Tibial artery (tissue), 4 donors: ENCODE results near the gene GSTM2.

ENCODE experiments used
- DNase-seq, 2 donors: peaks; one replicate each; pipeline ENCODE4 v3.0.0-alpha.2; 2019
- H3K27ac ChIP-seq, 2 donors: fragments of 200-600 bp; sonication (generic) in 1 of 2; 1 replicate in 1 of 2; 2 replicates in 1 of 2; pipeline ENCODE4 v1.5.1; 2018 to 2019; ENCODE audit warnings: mild to moderate bottlenecking in 1 of 2
- H3K27me3 ChIP-seq, 2 donors: fragments of 200-600 bp; sonication (generic) in 1 of 2; one replicate each; pipeline versions ENCODE4 v1.5.1 to v1.6.0; 2016 to 2019
- H3K36me3 ChIP-seq, 3 donors: fragments of 200-600 bp; sonication (generic) in 2 of 3; one replicate each; pipeline ENCODE4 v1.5.1; 2016 to 2019; ENCODE audit warnings: mild to moderate bottlenecking in 2 of 3
- H3K4me1 ChIP-seq, 4 donors: fragments of 200-600 bp; sonication (generic) in 2 of 4; 1 replicate in 3 of 4; 2 replicates in 1 of 4; pipeline ENCODE4 v1.5.1; 2016 to 2019
- H3K4me3 ChIP-seq, 2 donors: fragments of 200-600 bp; sonication (generic) in 1 of 2; 1 replicate in 1 of 2; 2 replicates in 1 of 2; pipeline ENCODE4 v1.5.1; 2018 to 2019; ENCODE audit warnings: mild to moderate bottlenecking in 2 of 2
- H3K9me3 ChIP-seq, 3 donors: fragments of 200-600 bp; sonication (generic) in 1 of 3; one replicate each; pipeline ENCODE4 v1.5.1; 2016 to 2019
- intact Hi-C: fragments of 100-400 bp; cut with DNase I; formaldehyde crosslinking; loops from one replicate; pipeline ENCODE4 v1.15.0; 2023; ENCODE audit warnings: low total_unique reads
- TF ChIP-seq, protein P1 (sequence below), 2 experiments: fragments of 200-600 bp in 1 of 2; fragments of 450-650 bp in 1 of 2; IDR thresholded peaks; one replicate each; pipeline ENCODE4 v1.5.1; 2017 to 2019; ENCODE audit warnings: antibody characterized with exemption in 2 of 2, mild to moderate bottlenecking in 1 of 2, moderate library complexity in 1 of 2

The GSTM2 gene

GRCh38 chr1:109655615-109656519, 12.0 kb upstream of the GSTM2 start, which contains the start of gene GSTM4:
TSS of gene GSTM4 (plus strand) at chr1:109656099. CDS start at chr1:109656390, 291 bp downstream.
- Histone ChIP-seq H3K4me1 (peaks cover 0 to 25% (median 13%) of the 10 kb centered on the region in 4 donors), H3K27ac (peak within 1 kb of the TSS; percentile 92 to 93), H3K36me3 (peaks cover 6 to 33% (median 15%) of the 10 kb centered on the region in 3 donors), H3K9me3 (no peaks in the 10 kb centered on the region), H3K27me3 (no peaks in the 10 kb centered on the region), H3K4me3 (peak within 1 kb of the TSS; percentile 59 to 84)
- DNase-seq, result peak; percentile 87 to 94
- TF ChIP-seq, protein P1, sequence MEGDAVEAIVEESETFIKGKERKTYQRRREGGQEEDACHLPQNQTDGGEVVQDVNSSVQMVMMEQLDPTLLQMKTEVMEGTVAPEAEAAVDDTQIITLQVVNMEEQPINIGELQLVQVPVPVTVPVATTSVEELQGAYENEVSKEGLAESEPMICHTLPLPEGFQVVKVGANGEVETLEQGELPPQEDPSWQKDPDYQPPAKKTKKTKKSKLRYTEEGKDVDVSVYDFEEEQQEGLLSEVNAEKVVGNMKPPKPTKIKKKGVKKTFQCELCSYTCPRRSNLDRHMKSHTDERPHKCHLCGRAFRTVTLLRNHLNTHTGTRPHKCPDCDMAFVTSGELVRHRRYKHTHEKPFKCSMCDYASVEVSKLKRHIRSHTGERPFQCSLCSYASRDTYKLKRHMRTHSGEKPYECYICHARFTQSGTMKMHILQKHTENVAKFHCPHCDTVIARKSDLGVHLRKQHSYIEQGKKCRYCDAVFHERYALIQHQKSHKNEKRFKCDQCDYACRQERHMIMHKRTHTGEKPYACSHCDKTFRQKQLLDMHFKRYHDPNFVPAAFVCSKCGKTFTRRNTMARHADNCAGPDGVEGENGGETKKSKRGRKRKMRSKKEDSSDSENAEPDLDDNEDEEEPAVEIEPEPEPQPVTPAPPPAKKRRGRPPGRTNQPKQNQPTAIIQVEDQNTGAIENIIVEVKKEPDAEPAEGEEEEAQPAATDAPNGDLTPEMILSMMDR (IDR thresholded peaks at IDR 0.05), result peak in 1 of 2 experiments; percentile 6
- intact Hi-C loops, result loop anchor here (10.0 kb wide), 1 partner anchor 269 kb away; no protein-coding TSS in a partner anchor

DNA sequence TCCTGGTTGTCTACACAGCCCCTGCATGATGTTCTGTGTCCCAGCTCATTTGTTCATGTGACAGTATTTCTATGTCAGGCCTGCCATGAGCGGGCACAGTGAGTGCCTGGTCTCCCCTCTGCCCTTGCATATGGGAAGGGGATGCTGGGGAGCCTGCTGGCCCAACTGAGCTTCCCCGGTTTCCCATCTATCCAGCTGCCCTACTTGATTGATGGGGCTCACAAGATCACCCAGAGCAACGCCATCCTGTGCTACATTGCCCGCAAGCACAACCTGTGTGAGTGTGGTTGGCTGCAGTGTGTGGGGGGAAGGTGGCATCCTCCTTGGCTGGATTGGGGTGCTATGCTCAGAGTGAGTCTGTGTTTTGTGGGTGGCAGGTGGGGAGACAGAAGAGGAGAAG, 10.5 kb upstream of the GSTM2 start:
- Histone ChIP-seq H3K36me3 (peaks cover 6 to 49% (median 15%) of the 10 kb centered on the region in 3 donors), H3K4me1 (peaks cover 0 to 20% (median 13%) of the 10 kb centered on the region in 4 donors), H3K27ac (peak overlapping the region in 1 of 2 donors; percentile 93), H3K9me3 (no peaks in the 10 kb centered on the region), H3K27me3 (no peaks in the 10 kb centered on the region), H3K4me3 (no peak overlapping the region)
- intact Hi-C loops, result loop anchor here (10.0 kb wide), 1 partner anchor 267 kb away; no protein-coding TSS in a partner anchor
- TF ChIP-seq, protein P1 (IDR thresholded peaks at IDR 0.05), result no peak
- DNase-seq, result peak in 1 of 2 donors; percentile 53

GRCh38 chr1:109657970-109658369, 9.9 kb upstream of the GSTM2 start:
- Histone ChIP-seq H3K4me1 (peaks cover 0 to 20% (median 13%) of the 10 kb centered on the region in 4 donors), H3K36me3 (peaks cover 6 to 49% (median 15%) of the 10 kb centered on the region in 3 donors), H3K9me3 (no peaks in the 10 kb centered on the region), H3K4me3 (no peak overlapping the region), H3K27me3 (no peaks in the 10 kb centered on the region), H3K27ac (no peak overlapping the region)
- TF ChIP-seq, protein P1 (IDR thresholded peaks at IDR 0.05), result no peak
- peak in 1 of 2 donors; percentile 15 for DNase-seq
- intact Hi-C loops, result loop anchor here (10.0 kb wide), 1 partner anchor 267 kb away; no protein-coding TSS in a partner anchor

GRCh38 chr1:109658533-109659042, 9.3 kb upstream of the GSTM2 start:
- Histone ChIP-seq H3K4me3 (no peak overlapping the region), H3K27ac (no peak overlapping the region), H3K36me3 (peaks cover 6 to 49% (median 15%) of the 10 kb centered on the region in 3 donors), H3K4me1 (peaks cover 0 to 20% (median 13%) of the 10 kb centered on the region in 4 donors), H3K9me3 (no peaks in the 10 kb centered on the region), H3K27me3 (no peaks in the 10 kb centered on the region)
- DNase-seq, result peak in 1 of 2 donors; percentile 19
- intact Hi-C loops, result loop anchor here (10.0 kb wide), 1 partner anchor 266 kb away; no protein-coding TSS in a partner anchor
- TF ChIP-seq, protein P1 (IDR thresholded peaks at IDR 0.05), result no peak

GRCh38 chr1:109659145-109659544, 8.7 kb upstream of the GSTM2 start:
- peaks cover 0 to 23% (median 13%) of the 10 kb centered on the region in 4 donors for H3K4me1 ChIP-seq
- H3K9me3 ChIP-seq, result no peaks in the 10 kb centered on the region
- TF ChIP-seq, protein P1 (IDR thresholded peaks at IDR 0.05), result no peak
- peaks cover 6 to 49% (median 15%) of the 10 kb centered on the region in 3 donors for H3K36me3 ChIP-seq
- no peak overlapping the region for H3K27ac ChIP-seq
- H3K4me3 ChIP-seq, result no peak overlapping the region
- DNase-seq, result peak in 1 of 2 donors; percentile 21
- H3K27me3 ChIP-seq, result no peaks in the 10 kb centered on the region
- intact Hi-C loops, result loop anchor here (10.0 kb wide), 1 partner anchor 266 kb away; no protein-coding TSS in a partner anchor
